ENCODE results near the gene ZNF853.

Gene ZNF853

GRCh38 chr7:6589829-6590644 is 25.4 kb upstream of the ZNF853 start, which contains the start of gene INTS15:
TSS of gene INTS15 (plus strand) at chr7:6590021. CDS start at chr7:6590284, 263 bp downstream.
- H3K9me3 ChIP-seq (replicated peaks in 1 of 11), result 0 out of 22 replicates have a peak, but pooled peaks cover 0 to 3% (median 0%) of the 10 kb centered on the region in 11 experiments
- H3K27ac ChIP-seq, result peak within 1 kb of the TSS; percentile 83 to 99 (median 96)
- TF ChIP-seq Cebpa-rat (IDR thresholded peaks at IDR 0.05), result no peak
- H3K4me3 ChIP-seq, result peak within 1 kb of the TSS; percentile 75 to 98 (median 92)
- H4K20me1 ChIP-seq, result peaks cover 0 to 50% (median 38%) of the 10 kb centered on the region in 11 experiments; a peak in 18 of 22 replicates
- peaks cover 51 to 78% (median 60%) of the 10 kb centered on the region in 11 experiments for H3K36me3 ChIP-seq
- no peaks in the 10 kb centered on the region for H3K27me3 ChIP-seq
- peak within 1 kb of the TSS; percentile 89 to 99 (median 95) for H3K9ac ChIP-seq
- H3K4me1 ChIP-seq, result peaks cover 18 to 24% (median 20%) of the 10 kb centered on the region in 10 experiments
- peak within 1 kb of the TSS; percentile 85 to 99 (median 93) for H3K4me2 ChIP-seq

- Histone ChIP-seq H3K27ac (peak overlapping the region; percentile 83 to 99 (median 96); a peak in 21 of 22 replicates), H3K9me3 (replicated peaks in 1 of 11) (0 out of 22 replicates have a peak, but pooled peaks cover 0 to 3% (median 0%) of the 10 kb centered on the region in 11 experiments), H3K4me2 (peak overlapping the region; percentile 85 to 99 (median 91)), H3K27me3 (no peaks in the 10 kb centered on the region), H4K20me1 (peaks cover 0 to 57% (median 41%) of the 10 kb centered on the region in 11 experiments; a peak in 18 of 22 replicates), H3K4me3 (peak overlapping the region; percentile 75 to 98 (median 92)), H3K36me3 (peaks cover 53 to 78% (median 60%) of the 10 kb centered on the region in 11 experiments), H3K9ac (peak overlapping the region; percentile 89 to 99 (median 95)), H3K4me1 (peaks cover 18 to 24% (median 20%) of the 10 kb centered on the region in 10 experiments)
- no peak for TF ChIP-seq Cebpa-rat (IDR thresholded peaks at IDR 0.05)
These were observed 24.7 kb upstream of the ZNF853 start for GRCh38 chr7:6590645-6591110.

DNA sequence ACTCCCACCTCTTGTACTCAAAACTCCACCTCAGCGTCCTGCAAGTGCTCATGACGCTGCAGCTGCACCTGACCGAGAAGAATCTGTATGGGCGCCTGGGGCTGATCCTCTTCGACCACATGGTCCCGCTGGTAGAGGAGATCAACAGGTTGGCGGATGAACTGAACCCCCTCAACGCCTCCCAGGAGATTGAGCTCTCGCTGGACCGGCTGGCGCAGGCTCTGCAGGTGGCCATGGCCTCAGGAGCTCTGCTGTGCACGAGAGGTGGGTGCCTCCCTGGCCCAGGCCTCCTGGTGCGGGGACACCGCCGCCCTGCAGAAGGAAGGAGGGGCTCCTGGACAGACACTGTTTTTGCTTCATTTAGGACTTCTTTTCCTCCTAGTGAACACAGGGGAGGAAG is 15.3 kb upstream of the ZNF853 start:
- no peak overlapping the region for H3K4me3 ChIP-seq
- no peaks in the 10 kb centered on the region for H3K27me3 ChIP-seq
- H3K4me1 ChIP-seq, result no peaks in the 10 kb centered on the region
- H3K36me3 ChIP-seq, result peaks cover 96 to 100% (median 100%) of the 10 kb centered on the region in 11 experiments
- H3K27ac ChIP-seq, result no peak overlapping the region
- no peaks in the 10 kb centered on the region for H3K9me3 ChIP-seq (replicated peaks in 1 of 11)
- H3K9ac ChIP-seq, result no peak overlapping the region
- no peak overlapping the region for H3K4me2 ChIP-seq
- peaks cover 0 to 100% (median 96%) of the 10 kb centered on the region in 11 experiments; a peak in 19 of 22 replicates for H4K20me1 ChIP-seq
- no peak for TF ChIP-seq Cebpa-rat (IDR thresholded peaks at IDR 0.05)

GRCh38 chr7:6604458-6604857 is 11.0 kb upstream of the ZNF853 start:
- no peaks in the 10 kb centered on the region for H3K27me3 ChIP-seq
- no peaks in the 10 kb centered on the region for H3K4me1 ChIP-seq
- H3K27ac ChIP-seq, result no peak overlapping the region
- no peak overlapping the region for H3K4me2 ChIP-seq
- H4K20me1 ChIP-seq, result peaks cover 0 to 97% (median 77%) of the 10 kb centered on the region in 11 experiments; a peak in 20 of 22 replicates
- H3K4me3 ChIP-seq, result no peak overlapping the region
- peaks cover 88 to 100% (median 97%) of the 10 kb centered on the region in 11 experiments for H3K36me3 ChIP-seq
- H3K9ac ChIP-seq, result no peak overlapping the region
- H3K9me3 ChIP-seq (replicated peaks in 1 of 11), result no peaks in the 10 kb centered on the region
- no peak for TF ChIP-seq Cebpa-rat (IDR thresholded peaks at IDR 0.05)

DNA sequence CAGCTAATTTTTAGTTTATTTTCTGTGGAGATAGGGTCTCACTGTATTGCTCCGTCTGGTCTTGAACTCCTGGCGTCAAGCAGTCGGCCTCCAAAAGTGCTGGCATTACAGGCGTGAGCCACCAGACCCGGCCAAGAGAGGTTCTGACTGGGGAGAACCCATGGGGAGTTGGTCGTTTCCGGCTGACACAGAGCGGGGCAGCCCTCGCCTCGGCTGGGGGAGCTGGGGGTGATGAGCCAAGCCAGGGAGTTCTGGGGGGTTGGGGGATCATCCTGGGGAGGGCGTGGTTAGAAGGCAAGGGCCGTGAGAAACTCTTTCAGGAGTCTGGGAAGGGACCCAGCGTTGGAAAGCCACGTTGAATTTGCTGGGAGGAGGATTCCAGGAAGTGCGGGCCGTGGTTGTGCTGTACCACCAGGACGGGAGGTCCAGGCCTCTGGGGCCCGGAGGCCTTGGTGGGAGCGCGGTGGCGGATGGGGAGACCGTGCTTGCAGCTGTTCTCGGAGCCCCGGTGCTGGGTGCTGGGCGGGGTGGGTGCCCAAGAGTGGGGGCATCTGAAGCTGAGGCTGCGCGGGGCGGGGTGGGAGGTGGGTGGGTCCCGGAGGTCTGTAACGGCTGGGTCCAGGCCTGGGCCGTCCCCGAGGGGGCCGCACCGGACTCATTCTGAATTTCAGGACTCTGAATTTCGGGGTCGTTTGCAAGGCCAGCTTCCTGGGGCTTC is 8.4 kb upstream of the ZNF853 start:
- Histone ChIP-seq H3K27ac (no peak overlapping the region), H3K4me3 (no peak overlapping the region), H3K27me3 (0 out of 22 replicates have a peak, but pooled peaks cover 0 to 3% (median 0%) of the 10 kb centered on the region in 11 experiments), H3K4me1 (peaks cover 0 to 9% (median 8%) of the 10 kb centered on the region in 10 experiments; a peak in 17 of 20 replicates), H4K20me1 (peaks cover 0 to 83% (median 52%) of the 10 kb centered on the region in 11 experiments; a peak in 20 of 22 replicates), H3K36me3 (peaks cover 65 to 88% (median 77%) of the 10 kb centered on the region in 11 experiments), H3K9me3 (replicated peaks in 1 of 11) (no peaks in the 10 kb centered on the region), H3K4me2 (no peak overlapping the region), H3K9ac (no peak overlapping the region)
- no peak for TF ChIP-seq Cebpa-rat (IDR thresholded peaks at IDR 0.05)

DNA sequence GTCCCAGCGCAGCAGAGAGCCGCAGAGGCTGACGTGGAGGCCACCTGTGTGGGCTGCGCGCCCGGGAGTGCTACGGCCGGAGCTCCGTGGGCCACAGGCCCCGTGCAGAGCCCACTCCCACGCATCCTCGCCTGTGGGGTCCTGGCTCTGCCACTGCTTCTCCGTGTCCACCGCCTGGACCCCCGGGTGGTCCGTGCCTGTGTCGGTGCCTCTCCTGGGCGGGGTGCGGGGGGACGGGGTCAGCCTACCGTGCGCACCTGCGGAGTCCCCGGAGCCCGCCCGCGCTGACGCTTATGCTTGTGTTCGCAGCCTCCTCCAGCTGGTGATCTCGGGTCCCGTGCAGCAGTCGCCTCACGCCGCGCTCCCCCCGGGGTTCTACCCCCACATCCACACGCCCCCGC is 7.8 kb upstream of the ZNF853 start:
- peaks cover 0 to 77% (median 45%) of the 10 kb centered on the region in 11 experiments; a peak in 20 of 22 replicates for H4K20me1 ChIP-seq
- no peak overlapping the region for H3K4me2 ChIP-seq
- H3K9me3 ChIP-seq (replicated peaks in 1 of 11), result no peaks in the 10 kb centered on the region
- H3K27ac ChIP-seq, result no peak overlapping the region
- H3K4me1 ChIP-seq, result peaks cover 0 to 11% (median 9%) of the 10 kb centered on the region in 10 experiments; a peak in 17 of 20 replicates
- TF ChIP-seq Cebpa-rat (IDR thresholded peaks at IDR 0.05), result no peak
- no peak overlapping the region for H3K9ac ChIP-seq
- no peak overlapping the region for H3K4me3 ChIP-seq
- peaks cover 58 to 82% (median 70%) of the 10 kb centered on the region in 11 experiments for H3K36me3 ChIP-seq
- peaks cover 0 to 9% (median 3%) of the 10 kb centered on the region in 11 experiments; a peak in 11 of 22 replicates for H3K27me3 ChIP-seq

- Histone ChIP-seq H3K4me3 (no peak overlapping the region), H3K27ac (no peak overlapping the region), H3K27me3 (peaks cover 0 to 13% (median 7%) of the 10 kb centered on the region in 11 experiments; a peak in 11 of 22 replicates), H3K36me3 (peaks cover 54 to 78% (median 66%) of the 10 kb centered on the region in 11 experiments), H3K9ac (no peak overlapping the region), H3K9me3 (replicated peaks in 1 of 11) (no peaks in the 10 kb centered on the region), H3K4me1 (peaks cover 0 to 11% (median 9%) of the 10 kb centered on the region in 10 experiments; a peak in 17 of 20 replicates), H3K4me2 (no peak overlapping the region), H4K20me1 (peaks cover 0 to 73% (median 44%) of the 10 kb centered on the region in 11 experiments; a peak in 20 of 22 replicates)
- no peak for TF ChIP-seq Cebpa-rat (IDR thresholded peaks at IDR 0.05)
These were observed 7.3 kb upstream of the ZNF853 start for GRCh38 chr7:6608081-6608480.

DNA sequence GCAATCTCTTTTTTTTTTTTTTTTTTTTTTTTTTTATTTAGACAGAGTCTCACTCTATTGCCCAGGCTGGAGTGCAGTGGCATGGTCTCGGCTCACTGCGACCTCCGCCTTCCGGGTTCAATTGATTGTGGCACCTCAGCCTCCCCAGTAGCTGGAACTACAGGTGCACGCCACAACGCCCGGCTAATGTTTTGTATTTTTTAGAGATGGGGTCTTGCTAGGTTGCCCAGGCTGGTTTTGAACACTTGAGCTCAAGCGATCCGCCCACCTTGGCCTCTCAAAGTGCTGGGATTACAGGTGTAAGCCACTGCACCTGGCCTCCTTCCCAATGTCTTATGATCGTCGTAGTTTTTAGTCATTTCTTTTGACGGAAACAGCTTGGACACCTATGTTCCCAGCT is 6.6 kb upstream of the ZNF853 start:
- Histone ChIP-seq H3K4me1 (peaks cover 0 to 11% (median 9%) of the 10 kb centered on the region in 10 experiments; a peak in 17 of 20 replicates), H3K4me2 (no peak overlapping the region), H3K4me3 (no peak overlapping the region), H3K36me3 (peaks cover 47 to 70% (median 59%) of the 10 kb centered on the region in 11 experiments), H4K20me1 (peaks cover 0 to 67% (median 41%) of the 10 kb centered on the region in 11 experiments; a peak in 20 of 22 replicates), H3K27me3 (peaks cover 6 to 19% (median 13%) of the 10 kb centered on the region in 11 experiments), H3K27ac (no peak overlapping the region), H3K9ac (no peak overlapping the region), H3K9me3 (replicated peaks in 1 of 11) (no peaks in the 10 kb centered on the region)
- no peak for TF ChIP-seq Cebpa-rat (IDR thresholded peaks at IDR 0.05)
